Sigmoid colon (tissue), 4 donors: Measurements from ENCODE around the gene FOLR3.

Source experiments
- EP300 ChIP-seq, 4 donors: sonication (generic); formaldehyde crosslinking; IDR thresholded peaks; one replicate each; pipeline ENCODE4 v1.6.1; 2017; ENCODE audit warnings: antibody characterized with exemption in 4 of 4
- POLR2A ChIP-seq, 2 donors: fragments of 450-650 bp; IDR thresholded peaks; one replicate each; pipeline ENCODE4 v1.6.1; 2016; ENCODE audit warnings: antibody characterized with exemption in 2 of 2, mild to moderate bottlenecking in 2 of 2, moderate library complexity in 2 of 2
- POLR2AphosphoS5 ChIP-seq, 4 donors: sonication (generic); formaldehyde crosslinking; IDR thresholded peaks; one replicate each; pipeline ENCODE4 v1.6.1; 2017; ENCODE audit warnings: antibody characterized with exemption in 4 of 4
- TF ChIP-seq, protein P1 (sequence below), 4 experiments: fragments of 450-650 bp in 3 of 4; fragments of 200-600 bp in 1 of 4; IDR thresholded peaks; one replicate each; pipeline ENCODE4 v1.5.1; 2016 to 2019; ENCODE audit warnings: antibody characterized with exemption in 4 of 4, mild to moderate bottlenecking in 3 of 4, moderate library complexity in 2 of 4

DNA sequence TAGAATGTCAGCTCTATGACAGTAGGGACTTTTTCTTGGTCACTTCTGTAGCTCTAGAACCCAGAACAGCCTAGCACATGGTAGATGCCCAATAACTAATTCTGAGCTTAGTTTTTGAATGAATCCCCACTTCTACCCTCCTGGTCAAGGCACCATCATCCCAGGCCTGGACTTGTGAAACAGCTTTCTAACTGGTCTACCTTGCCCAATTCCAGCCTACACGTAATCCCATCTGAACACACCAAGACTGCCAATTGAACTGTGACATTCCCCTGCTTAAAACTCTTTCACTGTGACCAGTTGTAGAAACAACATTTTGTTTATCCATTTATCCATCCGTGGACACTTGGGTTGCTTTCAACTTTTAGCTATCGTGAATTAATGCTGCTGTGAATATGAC, 6.1 kb upstream of the FOLR3 start:
- no peak for TF ChIP-seq POLR2A (IDR thresholded peaks at IDR 0.05)
- TF ChIP-seq, protein P1, sequence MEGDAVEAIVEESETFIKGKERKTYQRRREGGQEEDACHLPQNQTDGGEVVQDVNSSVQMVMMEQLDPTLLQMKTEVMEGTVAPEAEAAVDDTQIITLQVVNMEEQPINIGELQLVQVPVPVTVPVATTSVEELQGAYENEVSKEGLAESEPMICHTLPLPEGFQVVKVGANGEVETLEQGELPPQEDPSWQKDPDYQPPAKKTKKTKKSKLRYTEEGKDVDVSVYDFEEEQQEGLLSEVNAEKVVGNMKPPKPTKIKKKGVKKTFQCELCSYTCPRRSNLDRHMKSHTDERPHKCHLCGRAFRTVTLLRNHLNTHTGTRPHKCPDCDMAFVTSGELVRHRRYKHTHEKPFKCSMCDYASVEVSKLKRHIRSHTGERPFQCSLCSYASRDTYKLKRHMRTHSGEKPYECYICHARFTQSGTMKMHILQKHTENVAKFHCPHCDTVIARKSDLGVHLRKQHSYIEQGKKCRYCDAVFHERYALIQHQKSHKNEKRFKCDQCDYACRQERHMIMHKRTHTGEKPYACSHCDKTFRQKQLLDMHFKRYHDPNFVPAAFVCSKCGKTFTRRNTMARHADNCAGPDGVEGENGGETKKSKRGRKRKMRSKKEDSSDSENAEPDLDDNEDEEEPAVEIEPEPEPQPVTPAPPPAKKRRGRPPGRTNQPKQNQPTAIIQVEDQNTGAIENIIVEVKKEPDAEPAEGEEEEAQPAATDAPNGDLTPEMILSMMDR (IDR thresholded peaks at IDR 0.05): no peak
- no peak for TF ChIP-seq POLR2AphosphoS5 (IDR thresholded peaks at IDR 0.05)
- TF ChIP-seq EP300 (IDR thresholded peaks at IDR 0.05): no peak
